Measurements from ENCODE around the gene ATP5F1B.

ATP5F1B gene

GRCh38 chr12:56602239-56602638 lies 43.5 kb downstream of the ATP5F1B start:
- POLR2A ChIA-PET (ENCODE audit: low non-redundant PET), result interaction anchor here (1.2 kb wide), 1 partner anchor 32 kb away, joined by 3 read pairs; no protein-coding TSS in a partner anchor
- no peak overlapping the region for H3K27ac ChIP-seq
- TF ChIP-seq CTCF (conservative IDR thresholded peaks at IDR 0.05; ENCODE audit: low read depth), result no peak

GRCh38 chr12:56601503-56601902 lies 44.3 kb downstream of the ATP5F1B start:
- ChIA-PET POLR2A (ENCODE audit: low non-redundant PET) (interaction anchor here (0.6 to 1.2 kb wide), 2 partner anchors 32 to 84 kb away, joined by 3 read pairs; no protein-coding TSS in a partner anchor), CTCF (interaction anchor here (0.7 kb wide), 1 partner anchor 35 kb away, joined by 5 read pairs; no protein-coding TSS in a partner anchor)
- no peak for TF ChIP-seq CTCF (conservative IDR thresholded peaks at IDR 0.05; ENCODE audit: low read depth)
- no peak for DNase-seq (ENCODE audit: low spot score)
- H3K27ac ChIP-seq, result peak overlapping the region; percentile 50

More at GRCh38 chr12:56602239-56602638, 43.5 kb downstream of the ATP5F1B start:
- DNase-seq (ENCODE audit: low spot score), result no peak
- CTCF ChIA-PET, result interaction anchor here (0.6 kb wide), 1 partner anchor 606 kb away, joined by 4 read pairs; no protein-coding TSS in a partner anchor

- TF ChIP-seq CTCF (conservative IDR thresholded peaks at IDR 0.05; ENCODE audit: low read depth), result no peak
- ChIA-PET CTCF (interaction anchor here (0.7 kb wide), 1 partner anchor 36 kb away, joined by 5 read pairs; no protein-coding TSS in a partner anchor), POLR2A (ENCODE audit: low non-redundant PET) (no interaction called here)
- no peak for DNase-seq (ENCODE audit: low spot score)
- peak overlapping the region; percentile 50 for H3K27ac ChIP-seq
Observed at GRCh38 chr12:56600753-56601152, 45.0 kb downstream of the ATP5F1B start.

GRCh38 chr12:56599797-56600196 lies 46.0 kb downstream of the ATP5F1B start:
- ChIA-PET POLR2A (ENCODE audit: low non-redundant PET) (no interaction called here), CTCF (no interaction called here)
- no peak for TF ChIP-seq CTCF (conservative IDR thresholded peaks at IDR 0.05; ENCODE audit: low read depth)
- DNase-seq (ENCODE audit: low spot score), result no peak
- peak overlapping the region; percentile 50 for H3K27ac ChIP-seq

- ChIA-PET CTCF (no interaction called here), POLR2A (ENCODE audit: low non-redundant PET) (no interaction called here)
- no peak for DNase-seq (ENCODE audit: low spot score)
- H3K27ac ChIP-seq, result peak overlapping the region; percentile 59
- no peak for TF ChIP-seq CTCF (conservative IDR thresholded peaks at IDR 0.05; ENCODE audit: low read depth)
Observed at GRCh38 chr12:56599041-56599440, 46.7 kb downstream of the ATP5F1B start.

- no peak for TF ChIP-seq CTCF (conservative IDR thresholded peaks at IDR 0.05; ENCODE audit: low read depth)
- no peak for DNase-seq (ENCODE audit: low spot score)
- ChIA-PET POLR2A (ENCODE audit: low non-redundant PET) (no interaction called here), CTCF (interaction anchor here (0.7 kb wide), 1 partner anchor 91 kb away, joined by 3 read pairs; no protein-coding TSS in a partner anchor)
- H3K27ac ChIP-seq, result peak overlapping the region; percentile 59
Observed at GRCh38 chr12:56596815-56597214, 49.0 kb downstream of the ATP5F1B start.

All from RWPE1 (cell line).